Measurements from ENCODE around the gene EIF4G3.

GRCh38 chr1:21216835-21217811 lies 40.4 kb upstream of the EIF4G3 start:
- TF ChIP-seq POLR2A (conservative IDR thresholded peaks at IDR 0.05) (no peak), MAX (CRISPR knock-in tag; IDR thresholded peaks at IDR 0.05) (no peak), RBBP5 (IDR thresholded peaks at IDR 0.05; ENCODE audit: borderline replicate concordance, insufficient read depth, low read length, poor library complexity, severe bottlenecking) (no peak), NRF1 (conservative IDR thresholded peaks at IDR 0.05 in 1 of 2, IDR thresholded peaks at IDR 0.05 in 1 of 2) (no peak), CEBPZ (IDR thresholded peaks at IDR 0.05; ENCODE audit: borderline replicate concordance, low read depth, low read length) (no peak), CHD4 (IDR thresholded peaks at IDR 0.05; ENCODE audit: insufficient read depth, insufficient replicate concordance, low read depth, low read length, poor library complexity, severe bottlenecking) (no peak), SMC3 (conservative IDR thresholded peaks at IDR 0.05; ENCODE audit: insufficient read depth, low read depth, low read length) (peak; percentile 62), TEAD1 (CRISPR knock-in tag; IDR thresholded peaks at IDR 0.05) (no peak; a peak in 1 of 4 replicates)
- TF ChIP-seq, protein P1, sequence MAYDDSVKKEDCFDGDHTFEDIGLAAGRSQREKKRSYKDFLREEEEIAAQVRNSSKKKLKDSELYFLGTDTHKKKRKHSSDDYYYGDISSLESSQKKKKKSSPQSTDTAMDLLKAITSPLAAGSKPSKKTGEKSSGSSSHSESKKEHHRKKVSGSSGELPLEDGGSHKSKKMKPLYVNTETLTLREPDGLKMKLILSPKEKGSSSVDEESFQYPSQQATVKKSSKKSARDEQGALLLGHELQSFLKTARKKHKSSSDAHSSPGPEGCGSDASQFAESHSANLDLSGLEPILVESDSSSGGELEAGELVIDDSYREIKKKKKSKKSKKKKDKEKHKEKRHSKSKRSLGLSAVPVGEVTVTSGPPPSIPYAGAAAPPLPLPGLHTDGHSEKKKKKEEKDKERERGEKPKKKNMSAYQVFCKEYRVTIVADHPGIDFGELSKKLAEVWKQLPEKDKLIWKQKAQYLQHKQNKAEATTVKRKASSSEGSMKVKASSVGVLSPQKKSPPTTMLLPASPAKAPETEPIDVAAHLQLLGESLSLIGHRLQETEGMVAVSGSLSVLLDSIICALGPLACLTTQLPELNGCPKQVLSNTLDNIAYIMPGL (CRISPR knock-in tag; IDR thresholded peaks at IDR 0.05) = no peak

All from K562 (cell line).